Skeletal muscle tissue (tissue), 4 donors: ENCODE data around the gene RIOK3. TPM values are rescaled to one million over a fixed set of nuclear protein-coding genes. Genes with fewer than 3 reads are reported as not detected.

Experiments
- H3K27ac ChIP-seq: one replicate; pipeline ENCODE4 v1.7.0; 2013; ENCODE audit warnings: mild to moderate bottlenecking, low read depth, low read length, inconsistent platforms
- H3K27me3 ChIP-seq, 3 donors: one replicate each; pipeline ENCODE4 v1.7.0; 2013; ENCODE audit warnings: low read length in 3 of 3; ENCODE audit not compliant: control insufficient read depth in 3 of 3, insufficient read depth in 3 of 3
- H3K36me3 ChIP-seq, 3 donors: one replicate each; pipeline ENCODE4 v1.7.0; 2013; ENCODE audit warnings: low read length in 3 of 3; ENCODE audit not compliant: control insufficient read depth in 3 of 3, insufficient read depth in 3 of 3
- H3K4me1 ChIP-seq, 3 donors: one replicate each; pipeline ENCODE4 v1.7.0; 2013; ENCODE audit warnings: low read length in 3 of 3, mild to moderate bottlenecking in 3 of 3; ENCODE audit not compliant: control insufficient read depth in 3 of 3, insufficient read depth in 3 of 3
- H3K4me3 ChIP-seq, 3 donors: one replicate each; pipeline ENCODE4 v1.7.0; 2013; ENCODE audit warnings: low read length in 3 of 3
- H3K9ac ChIP-seq, 3 donors: one replicate each; pipeline ENCODE4 v1.7.0; 2013; ENCODE audit warnings: low read length in 3 of 3, mild to moderate bottlenecking in 3 of 3, moderate library complexity in 2 of 3, low read depth in 1 of 3
- H3K9me3 ChIP-seq, 3 donors: one replicate each; pipeline ENCODE4 v1.7.0; 2013; ENCODE audit warnings: low read length in 3 of 3; ENCODE audit not compliant: control insufficient read depth in 3 of 3
- total RNA-seq: library from RNA; depleted of rRNA; stranded (reverse); fragments of >200 nt; gene quantifications from one replicate; pipeline ENCODE4 v1.2.3, GENCODE V29; 2014
- donor health status: Osteomylitis.

Gene RIOK3
- total RNA-seq, 1 donor from 2014 or later = 55.3 TPM

DNA sequence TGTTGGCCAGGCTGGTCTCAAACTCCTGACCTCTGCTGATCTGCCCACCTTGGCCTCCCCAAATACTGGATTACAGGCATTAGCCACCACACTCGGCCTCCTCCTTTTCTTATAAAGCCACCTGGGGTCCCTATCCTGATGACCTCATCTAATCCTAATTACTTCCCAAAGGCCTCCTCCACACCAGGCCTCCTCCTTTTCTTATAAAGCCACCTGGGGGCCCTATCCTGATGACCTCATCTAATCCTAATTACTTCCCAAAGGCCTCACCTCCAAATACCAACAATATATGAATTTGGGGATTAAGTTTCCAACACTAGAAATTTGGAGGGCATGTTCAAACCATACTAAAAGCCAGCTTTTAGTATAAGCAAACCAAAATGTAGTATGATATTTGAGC lies 40.6 kb downstream of the RIOK3 start:
- Histone ChIP-seq H3K4me1 (no peaks in the 10 kb centered on the region), H3K4me3 (no peak overlapping the region), H3K36me3 (no peaks in the 10 kb centered on the region), H3K27me3 (no peaks in the 10 kb centered on the region), H3K9ac (no peak overlapping the region), H3K9me3 (no peaks in the 10 kb centered on the region), H3K27ac (no peak overlapping the region)

DNA sequence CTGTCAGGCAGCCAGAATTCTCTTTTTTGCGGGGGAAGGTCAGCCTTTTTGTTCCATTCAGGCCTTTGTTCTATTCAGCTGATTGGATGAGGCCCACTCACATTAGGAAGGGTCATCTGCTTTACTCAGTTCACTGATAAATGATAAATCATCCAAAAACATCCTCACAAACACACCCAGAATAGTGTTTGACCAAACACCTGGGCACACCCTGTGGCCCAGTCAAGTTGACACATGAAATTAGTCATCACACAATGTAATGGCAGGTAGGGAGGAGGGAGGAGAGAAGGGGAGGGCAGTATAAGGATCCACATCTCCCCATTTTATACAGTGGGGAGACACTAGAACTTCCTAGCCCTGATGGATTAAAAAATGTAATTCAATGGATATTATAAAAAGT lies 41.9 kb downstream of the RIOK3 start:
- no peak overlapping the region for H3K9ac ChIP-seq
- no peak overlapping the region for H3K27ac ChIP-seq
- no peaks in the 10 kb centered on the region for H3K4me1 ChIP-seq
- no peaks in the 10 kb centered on the region for H3K27me3 ChIP-seq
- H3K9me3 ChIP-seq = no peaks in the 10 kb centered on the region
- no peak overlapping the region for H3K4me3 ChIP-seq
- no peaks in the 10 kb centered on the region for H3K36me3 ChIP-seq

DNA sequence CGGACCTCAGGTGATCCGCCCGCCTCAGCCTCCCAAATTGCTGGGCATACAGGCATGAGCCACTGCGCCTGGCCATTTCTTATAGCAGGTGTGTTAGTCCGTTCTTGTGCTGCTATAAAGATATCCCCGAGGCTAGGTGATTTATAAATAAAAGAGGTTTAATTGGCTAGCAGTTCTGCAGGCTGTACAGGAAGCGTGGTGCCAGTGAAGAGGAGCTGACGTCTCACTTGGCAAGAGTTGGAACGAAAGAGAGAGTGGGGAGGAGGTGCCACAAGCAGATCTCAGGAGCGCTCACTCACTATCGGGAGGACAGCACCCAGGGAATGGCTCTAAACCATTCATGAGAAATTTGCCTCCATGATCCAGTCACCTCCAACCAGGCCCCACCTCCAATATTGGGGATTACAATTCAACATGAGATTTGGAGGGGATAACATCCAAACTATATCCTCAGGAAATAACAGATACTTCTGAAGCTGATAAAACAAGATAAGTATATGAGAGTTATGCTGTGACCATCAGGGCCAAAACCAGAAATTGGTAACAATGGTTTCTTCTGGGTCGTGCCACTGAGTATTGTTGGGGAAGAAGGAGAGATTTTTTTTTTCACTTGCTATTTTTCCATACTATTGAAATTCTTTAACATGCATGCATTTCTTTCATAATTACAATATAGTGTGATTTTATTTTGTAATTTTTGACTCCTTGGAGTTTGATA lies 42.8 kb downstream of the RIOK3 start:
- Histone ChIP-seq H3K9me3 (no peaks in the 10 kb centered on the region), H3K4me3 (no peak overlapping the region), H3K27ac (no peak overlapping the region), H3K27me3 (no peaks in the 10 kb centered on the region), H3K4me1 (no peaks in the 10 kb centered on the region), H3K36me3 (no peaks in the 10 kb centered on the region), H3K9ac (no peak overlapping the region)

DNA sequence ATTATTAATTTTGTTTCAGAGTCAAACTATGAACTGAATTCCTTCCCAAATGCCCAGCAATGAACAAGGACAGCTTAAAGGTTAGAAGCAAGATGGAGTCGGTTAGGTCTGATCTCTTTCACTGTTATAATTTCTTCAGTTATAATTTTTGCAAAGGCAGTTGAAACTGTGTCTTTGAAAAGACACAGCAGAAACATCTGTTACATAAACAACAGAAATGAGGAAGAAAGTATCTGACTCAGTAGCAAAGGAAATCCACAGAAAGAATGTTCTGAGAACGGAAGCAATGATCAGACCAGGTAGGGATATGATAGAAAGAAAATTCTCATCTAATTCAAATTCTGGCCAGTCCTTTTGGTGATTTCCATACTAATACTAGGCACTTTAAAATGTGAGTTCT lies 45.0 kb downstream of the RIOK3 start:
- no peak overlapping the region for H3K4me3 ChIP-seq
- H3K9ac ChIP-seq = no peak overlapping the region
- no peaks in the 10 kb centered on the region for H3K36me3 ChIP-seq
- no peaks in the 10 kb centered on the region for H3K27me3 ChIP-seq
- H3K4me1 ChIP-seq = peaks cover 3 to 6% (median 5%) of the 10 kb centered on the region in 3 donors
- H3K9me3 ChIP-seq = no peaks in the 10 kb centered on the region
- H3K27ac ChIP-seq = no peak overlapping the region

DNA sequence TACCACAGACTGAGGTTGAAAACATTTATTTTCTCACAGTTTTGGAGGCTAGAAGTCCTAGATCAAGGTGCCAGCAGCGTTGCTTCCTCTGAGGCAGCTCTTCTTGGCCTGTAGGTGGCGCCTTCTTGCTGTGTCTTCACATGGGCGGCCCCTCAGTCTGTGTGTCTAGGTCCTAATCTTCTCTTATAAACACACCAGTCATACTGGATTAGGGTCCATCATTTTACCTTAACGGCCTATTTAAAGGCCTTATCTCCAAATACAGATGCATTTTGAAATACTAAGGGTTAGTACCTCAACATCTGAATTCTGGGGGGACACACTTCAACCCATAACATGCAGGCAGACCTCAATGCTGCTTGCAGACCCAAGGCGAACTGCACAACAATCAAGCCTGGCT lies 45.8 kb downstream of the RIOK3 start:
- no peak overlapping the region for H3K27ac ChIP-seq
- H3K27me3 ChIP-seq = no peaks in the 10 kb centered on the region
- no peak overlapping the region for H3K9ac ChIP-seq
- no peak overlapping the region for H3K4me3 ChIP-seq
- H3K36me3 ChIP-seq = no peaks in the 10 kb centered on the region
- peaks cover 3 to 10% (median 8%) of the 10 kb centered on the region in 3 donors for H3K4me1 ChIP-seq
- H3K9me3 ChIP-seq = no peaks in the 10 kb centered on the region

DNA sequence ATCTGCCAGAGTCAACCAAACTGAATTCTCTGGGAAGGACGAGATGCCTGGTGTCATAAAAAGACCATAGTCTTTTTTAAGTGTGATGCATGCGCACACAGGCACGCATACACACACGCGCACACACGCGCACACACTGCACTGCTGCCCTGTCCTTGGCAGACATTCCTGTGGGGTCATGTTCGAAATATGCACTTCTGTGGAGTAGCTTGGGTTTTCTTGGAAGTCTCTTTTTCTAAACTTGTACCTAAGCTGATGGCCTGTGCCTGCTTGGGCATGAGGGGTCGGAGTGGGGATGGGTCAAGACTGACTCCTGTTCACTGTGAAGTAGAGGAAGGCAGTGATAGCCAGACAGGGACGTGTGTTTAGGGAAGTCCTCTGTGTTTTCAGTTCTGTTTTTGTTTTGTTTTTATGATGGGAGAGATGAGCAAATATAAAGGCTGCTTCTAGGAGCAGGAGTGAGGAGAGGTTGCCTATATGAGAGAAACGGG lies 46.2 kb downstream of the RIOK3 start:
- Histone ChIP-seq H3K4me3 (no peak overlapping the region), H3K9me3 (no peaks in the 10 kb centered on the region), H3K9ac (no peak overlapping the region), H3K4me1 (peaks cover 8 to 15% (median 13%) of the 10 kb centered on the region in 3 donors), H3K27ac (no peak overlapping the region), H3K36me3 (no peaks in the 10 kb centered on the region), H3K27me3 (no peaks in the 10 kb centered on the region)

DNA sequence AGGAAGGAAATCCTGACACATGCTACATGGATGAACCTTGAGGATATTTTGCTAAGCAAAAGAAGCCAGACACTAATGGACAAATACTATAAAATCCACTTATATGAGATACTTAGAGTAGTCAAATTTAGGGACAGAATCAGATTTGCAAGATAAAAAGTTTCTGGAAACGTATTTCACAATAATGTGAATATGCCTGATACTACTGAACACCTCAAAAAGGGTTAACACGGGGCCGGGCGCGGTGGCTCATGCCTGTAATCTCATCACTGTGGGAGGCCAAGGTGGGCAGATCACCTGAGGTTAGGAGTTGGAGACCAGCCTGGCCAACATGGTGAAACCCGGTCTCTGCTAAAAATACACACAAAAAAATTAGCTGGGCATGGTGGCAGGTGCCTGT lies 48.5 kb downstream of the RIOK3 start:
- no peak overlapping the region for H3K4me3 ChIP-seq
- H3K4me1 ChIP-seq = peaks cover 13 to 24% (median 24%) of the 10 kb centered on the region in 3 donors
- H3K9me3 ChIP-seq = no peaks in the 10 kb centered on the region
- H3K36me3 ChIP-seq = peaks cover 0 to 3% (median 0%) of the 10 kb centered on the region in 3 donors
- H3K9ac ChIP-seq = no peak overlapping the region
- no peaks in the 10 kb centered on the region for H3K27me3 ChIP-seq
- H3K27ac ChIP-seq = no peak overlapping the region

DNA sequence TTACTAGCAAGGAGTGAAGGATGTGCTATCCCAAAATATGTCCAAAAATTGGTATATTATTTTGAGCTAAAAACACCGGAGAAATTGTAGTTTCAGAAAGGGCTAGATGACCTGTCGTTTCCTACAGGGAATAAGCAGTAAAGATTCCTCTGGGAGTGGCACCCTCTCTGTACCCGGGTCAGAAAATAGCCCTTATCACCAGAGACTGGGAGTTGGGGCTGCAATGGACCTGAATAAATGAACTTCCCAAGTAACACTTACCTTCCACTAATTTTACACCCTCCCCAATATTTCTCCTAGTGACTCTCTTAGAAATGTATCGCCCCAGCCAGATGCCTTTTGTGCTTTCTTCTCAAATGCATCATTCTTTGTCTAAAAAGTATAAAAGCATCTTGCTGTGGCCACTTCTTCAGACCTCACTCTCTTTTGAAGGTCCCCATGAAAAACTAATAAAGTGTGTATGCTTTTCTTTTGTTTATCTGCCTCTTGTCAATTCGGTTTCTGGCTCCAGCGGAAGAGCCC lies 49.5 kb downstream of the RIOK3 start:
- no peaks in the 10 kb centered on the region for H3K27me3 ChIP-seq
- no peaks in the 10 kb centered on the region for H3K9me3 ChIP-seq
- peak overlapping the region; percentile 81 for H3K27ac ChIP-seq
- peak overlapping the region; percentile 77 to 91 (median 85) for H3K4me3 ChIP-seq
- H3K4me1 ChIP-seq = peaks cover 13 to 24% (median 24%) of the 10 kb centered on the region in 3 donors
- peaks cover 0 to 3% (median 2%) of the 10 kb centered on the region in 3 donors for H3K36me3 ChIP-seq
- peak overlapping the region; percentile 82 to 96 (median 95) for H3K9ac ChIP-seq

DNA sequence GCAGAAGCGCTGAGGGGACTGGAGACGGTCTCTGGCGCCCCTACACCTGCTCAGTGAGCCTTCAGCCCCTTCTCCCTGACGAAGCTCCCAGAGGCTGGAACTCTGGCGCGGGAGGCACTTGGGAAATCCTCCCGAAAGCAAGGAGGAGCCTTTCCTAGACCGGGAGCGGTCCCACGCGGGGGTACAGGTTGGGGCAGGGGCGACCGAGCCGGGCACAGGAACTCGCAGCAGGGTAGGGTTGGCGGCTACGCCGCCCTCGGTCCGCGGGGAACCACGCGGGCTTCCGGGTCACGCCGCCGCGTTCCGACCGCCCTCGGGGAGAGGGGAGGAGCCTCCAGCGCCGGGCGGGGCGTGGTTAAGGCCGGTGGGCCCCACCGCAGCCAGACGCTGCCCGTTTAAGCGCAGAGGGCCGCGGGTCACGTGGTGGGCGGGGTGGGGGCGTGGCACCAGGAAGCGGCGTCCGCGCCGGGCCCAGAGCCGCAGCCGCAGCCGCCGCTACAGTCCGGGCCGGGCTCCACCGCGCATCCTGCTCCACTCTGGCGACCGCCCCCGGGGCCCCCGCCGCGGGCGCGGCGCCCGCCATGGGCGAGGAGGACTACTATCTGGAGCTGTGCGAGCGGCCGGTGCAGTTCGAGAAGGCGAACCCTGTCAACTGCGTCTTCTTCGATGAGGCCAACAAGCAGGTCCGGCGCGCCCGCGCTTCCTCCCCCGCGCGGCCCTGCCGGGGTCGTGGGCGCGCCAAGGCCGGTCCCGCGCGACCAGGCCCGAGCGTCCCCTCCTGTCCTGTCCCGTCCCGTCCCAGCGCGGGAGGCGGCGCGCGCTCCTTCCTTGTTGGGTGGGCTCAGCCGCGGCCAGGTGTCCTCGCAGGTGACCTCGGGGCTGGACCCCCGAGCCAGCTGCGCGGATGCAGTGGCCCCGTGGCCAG lies 50.2 kb downstream of the RIOK3 start, which contains the start of gene RMC1:
Gene RMC1 (plus strand): TSS at position 474 of the 925 bp plus-strand sequence. CDS start 108 bp downstream, at position 582.
- peak within 1 kb of the TSS; percentile 86 to 96 (median 95) for H3K9ac ChIP-seq
- H3K27me3 ChIP-seq = no peaks in the 10 kb centered on the region
- peaks cover 13 to 24% (median 24%) of the 10 kb centered on the region in 3 donors for H3K4me1 ChIP-seq
- peak within 1 kb of the TSS; percentile 77 to 91 (median 85) for H3K4me3 ChIP-seq
- peaks cover 0 to 6% (median 2%) of the 10 kb centered on the region in 3 donors for H3K36me3 ChIP-seq
- peak within 1 kb of the TSS; percentile 81 for H3K27ac ChIP-seq
- no peaks in the 10 kb centered on the region for H3K9me3 ChIP-seq
